CD4-positive, alpha-beta T cell treated with Interleukin-2 at 100 ng/mL for 4 hours (primary cell): ENCODE data around the gene CDKL5.
"Not testable (repeated sequence)": the region's sequence is repeated elsewhere in the genome, so short reads cannot be mapped to it uniquely, and the experiment has no call there.

Experiments
- DNase-seq: peaks from one replicate; pipeline ENCODE4 v3.0.0-alpha.2; 2020; ENCODE audit warnings: low spot score

Gene CDKL5

GRCh38 chrX:18425199-18426003 is at the start of gene CDKL5:
TSS of gene CDKL5 (plus strand) at chrX:18425608. CDS start at chrX:18507097, 81,489 bp downstream.
- peak; percentile 96 for DNase-seq

- peak; percentile 30 for DNase-seq
Observed at GRCh38 chrX:18377796-18378195, 47.6 kb upstream of the CDKL5 start.

GRCh38 chrX:18389966-18390365 is 35.4 kb upstream of the CDKL5 start:
- no peak for DNase-seq

GRCh38 chrX:18390941-18391538 is 34.4 kb upstream of the CDKL5 start:
- DNase-seq, result peak; percentile 66

- no peak for DNase-seq
Observed at GRCh38 chrX:18394477-18394876, 30.9 kb upstream of the CDKL5 start.

GRCh38 chrX:18401848-18402213 is 23.6 kb upstream of the CDKL5 start:
- no peak for DNase-seq

DNA sequence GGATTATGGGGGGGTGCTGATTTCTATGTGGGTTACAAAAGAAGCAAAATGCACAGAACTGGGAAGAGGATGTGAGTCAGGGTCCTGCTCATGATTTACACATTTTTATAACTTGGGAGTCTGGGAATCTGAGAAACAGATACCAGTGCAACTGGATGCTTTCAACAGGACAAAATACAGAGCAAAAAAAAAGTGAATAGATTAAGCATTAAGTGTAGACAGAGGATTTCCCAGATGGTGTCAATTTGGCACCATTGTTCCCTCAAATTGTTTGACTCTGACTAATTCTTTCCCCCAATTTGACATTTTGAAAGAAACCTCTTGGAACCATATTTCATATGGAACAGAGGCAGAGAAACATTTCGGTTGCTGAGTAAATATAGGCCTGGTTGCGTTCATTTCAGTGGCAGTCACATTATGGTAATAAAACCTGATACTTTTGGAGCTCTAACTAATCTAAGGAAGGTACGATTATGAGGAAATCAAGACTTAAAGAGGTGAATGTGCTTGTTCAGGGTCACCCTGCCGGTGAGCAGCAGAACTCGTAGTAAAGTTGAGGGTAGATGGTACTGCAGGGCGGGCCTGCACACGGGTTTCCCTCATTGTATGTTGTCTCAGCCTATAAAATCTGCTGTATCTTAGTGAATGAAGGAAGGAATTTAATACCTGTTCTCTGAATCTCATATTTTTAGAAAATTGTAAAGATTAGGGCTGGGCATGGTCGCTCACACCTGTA is 18.7 kb upstream of the CDKL5 start:
- no peak for DNase-seq

GRCh38 chrX:18410038-18410437 is 15.4 kb upstream of the CDKL5 start:
- no peak for DNase-seq

DNA sequence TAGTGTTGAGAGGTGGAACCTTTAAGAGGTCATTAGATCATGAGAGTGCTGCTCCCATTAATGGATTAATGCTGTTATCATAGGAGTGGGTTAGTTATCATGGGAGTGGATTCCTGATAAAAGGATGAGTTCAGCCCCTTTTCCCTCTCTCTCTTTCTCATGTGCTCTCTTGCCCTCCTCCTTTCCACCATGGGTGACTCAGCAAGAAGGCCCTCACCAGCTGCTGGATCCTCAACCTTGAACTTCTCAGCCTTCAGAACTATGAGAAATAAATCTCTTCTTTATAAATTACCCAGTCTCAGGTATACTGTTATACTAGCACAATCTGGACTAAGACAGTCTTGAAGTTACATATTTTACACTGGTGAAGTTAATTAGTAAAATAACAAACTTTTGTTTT is 10.0 kb upstream of the CDKL5 start:
- no peak for DNase-seq

DNA sequence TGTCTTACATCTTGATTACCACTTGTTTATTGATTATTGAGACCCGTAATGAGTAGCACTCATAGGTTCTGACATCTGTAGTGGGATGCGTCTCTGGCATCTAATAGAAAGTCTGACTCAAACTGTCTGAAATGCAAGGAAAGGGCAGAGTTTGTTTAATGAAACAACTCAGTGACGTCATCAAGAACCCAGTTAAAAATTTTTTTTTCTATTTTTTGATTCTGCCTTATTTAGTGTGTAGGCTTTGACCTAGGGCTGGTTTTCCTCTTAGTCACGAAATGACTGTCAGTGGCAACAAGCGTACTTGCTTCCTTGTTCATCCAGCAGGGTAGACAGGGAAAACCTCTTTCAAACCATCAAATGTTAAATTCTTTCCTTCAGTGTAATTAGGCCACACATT is 3.1 kb upstream of the CDKL5 start:
- DNase-seq, result no peak

GRCh38 chrX:18422886-18423285 is 2.5 kb upstream of the CDKL5 start:
- no peak for DNase-seq

DNA sequence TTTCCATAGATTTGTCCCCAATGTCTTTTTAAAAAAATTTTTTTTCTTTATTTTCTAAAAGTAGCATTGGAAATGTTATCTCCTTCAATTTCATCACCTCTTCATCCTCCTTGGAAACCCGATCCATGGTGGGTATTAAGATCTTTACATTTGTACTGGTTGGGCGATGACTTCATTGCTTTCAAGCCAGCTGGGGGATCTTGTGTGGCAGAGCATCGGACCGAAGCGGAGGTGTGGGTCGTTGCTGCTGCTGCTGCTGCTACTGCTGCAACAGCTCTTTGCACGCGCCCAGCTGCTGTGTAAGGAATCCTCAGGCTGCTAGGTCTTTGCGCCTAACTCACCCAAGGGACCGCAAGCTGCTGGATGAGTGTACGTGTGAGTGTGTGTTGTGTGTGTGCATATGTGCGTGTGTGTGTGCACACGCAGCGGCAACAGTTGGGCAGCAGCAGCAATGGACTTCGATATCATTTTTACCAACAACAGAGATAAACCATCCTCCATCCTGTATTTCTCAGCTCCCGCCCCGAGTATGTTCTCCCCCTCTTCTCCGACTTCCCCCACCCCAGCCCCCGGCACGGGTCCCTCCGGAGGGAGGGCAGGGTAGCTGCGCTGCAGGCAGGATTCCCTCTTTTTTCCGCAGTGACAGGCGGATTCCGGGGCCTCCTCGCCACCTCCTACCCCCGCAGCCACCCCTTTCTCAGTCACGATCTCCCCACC is 768 bp upstream of the CDKL5 start:
- peak; percentile 20 for DNase-seq

GRCh38 chrX:18426004-18426320 is 554 bp downstream of the CDKL5 start:
- DNase-seq, result no peak

DNA sequence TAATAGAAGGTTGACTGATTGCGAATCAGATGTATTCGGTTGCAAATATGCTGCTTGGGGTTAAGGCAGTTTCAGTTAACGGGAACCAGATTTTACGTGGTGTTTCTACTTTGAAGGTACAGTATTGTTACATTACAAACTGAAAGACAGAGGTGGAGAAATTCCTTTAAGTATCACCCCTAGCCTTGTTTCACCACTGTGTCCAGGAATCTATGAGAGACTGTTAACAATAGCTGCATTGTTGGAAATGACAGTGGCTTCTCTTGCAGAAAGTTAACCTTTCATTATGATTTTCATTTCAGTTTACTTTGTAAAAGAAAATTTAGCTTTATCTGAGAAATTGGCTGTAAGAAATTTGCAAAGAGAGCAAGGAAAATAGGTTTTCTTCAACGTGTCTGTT is 2.6 kb downstream of the CDKL5 start:
- DNase-seq, result no peak

- not testable (repeated sequence) for DNase-seq
Observed at GRCh38 chrX:18433288-18433687, 7.9 kb downstream of the CDKL5 start.

GRCh38 chrX:18434896-18435295 is 9.5 kb downstream of the CDKL5 start:
- no peak for DNase-seq

DNA sequence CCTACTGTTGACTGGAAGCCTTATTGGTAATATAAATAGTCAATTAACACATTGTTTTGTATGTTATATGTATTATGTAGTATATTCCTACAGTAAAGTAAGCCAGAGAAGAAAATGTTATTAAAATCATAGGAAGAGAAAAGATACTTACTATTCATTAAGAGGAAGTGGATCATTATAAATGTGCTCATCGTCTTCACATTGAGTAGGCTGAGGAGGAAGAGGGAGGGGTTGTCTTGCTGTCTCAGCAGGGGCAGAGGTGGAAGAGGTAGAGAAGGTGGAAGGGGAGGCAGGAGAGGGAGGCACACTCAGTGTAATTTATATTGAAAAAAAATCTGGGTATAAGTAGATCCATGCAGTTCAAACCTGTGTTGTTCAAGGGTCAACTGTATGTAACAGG is 10.6 kb downstream of the CDKL5 start:
- DNase-seq, result no peak

DNA sequence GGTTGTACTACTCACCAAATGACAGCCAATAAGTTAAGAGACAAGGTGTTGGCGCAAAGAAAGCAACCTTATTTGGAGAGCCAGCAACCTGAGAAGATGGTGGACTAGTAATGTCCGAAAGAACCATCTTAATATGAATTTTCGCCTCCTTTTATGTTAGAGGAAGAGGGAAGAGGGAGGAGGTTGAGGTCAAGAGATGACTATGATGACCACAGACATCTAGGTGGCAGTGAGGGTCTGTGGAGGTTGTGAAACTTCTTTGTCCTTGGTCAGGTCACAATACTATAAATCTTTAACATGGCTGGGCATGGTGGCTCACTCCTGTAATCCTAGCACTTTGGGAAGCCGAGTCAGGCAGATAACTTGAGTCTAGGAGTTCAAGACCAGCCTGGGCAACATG is 15.4 kb downstream of the CDKL5 start:
- DNase-seq, result no peak

DNA sequence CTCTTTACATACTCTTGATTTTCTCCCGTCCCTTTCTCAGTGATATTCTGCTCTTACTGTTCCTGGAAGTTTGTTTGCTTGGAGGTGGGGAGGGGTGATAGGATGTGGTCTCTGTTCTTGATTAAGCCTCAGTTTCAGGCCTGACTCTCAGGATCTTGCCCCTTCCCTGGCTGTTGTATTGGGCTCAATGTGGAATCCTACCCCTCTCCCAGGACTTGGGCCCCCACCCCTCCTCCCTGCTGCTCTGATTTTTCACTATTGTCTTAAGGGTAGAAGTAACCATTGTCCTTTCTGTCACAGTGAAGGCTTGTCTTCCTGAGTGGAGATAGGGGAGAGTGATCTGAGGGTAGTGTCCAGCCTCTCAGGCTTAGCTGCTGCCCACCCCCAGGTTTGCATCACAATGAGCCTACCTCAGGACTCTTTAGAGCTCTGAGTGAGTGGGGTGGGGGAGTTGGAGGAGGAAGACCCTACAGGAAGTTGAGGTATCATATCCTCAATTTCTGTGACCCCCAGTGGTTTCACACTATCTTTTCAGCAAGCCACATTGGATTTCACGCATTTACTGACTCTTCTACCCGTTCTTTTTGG is 16.5 kb downstream of the CDKL5 start:
- DNase-seq, result no peak

GRCh38 chrX:18448416-18448815 is 23.0 kb downstream of the CDKL5 start:
- no peak for DNase-seq

DNA sequence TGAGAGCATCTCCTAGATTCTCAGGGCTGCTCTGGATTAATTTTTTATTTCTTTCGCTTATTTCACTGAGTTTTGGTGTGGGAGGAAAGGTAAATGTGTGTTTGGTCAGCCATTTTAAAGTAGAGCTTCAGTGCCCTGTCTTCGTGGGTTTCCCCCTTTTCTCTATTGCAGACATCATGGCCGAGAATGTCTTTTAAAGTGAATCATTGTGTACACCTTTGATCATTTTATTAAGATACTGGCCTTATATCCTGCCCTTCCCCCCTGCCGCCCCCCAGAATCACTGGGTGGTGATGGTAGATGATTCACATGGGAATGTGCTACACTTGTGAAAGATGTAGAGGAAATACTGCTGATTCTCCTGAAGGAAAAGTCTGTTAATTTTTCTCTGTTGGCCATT is 23.8 kb downstream of the CDKL5 start:
- DNase-seq, result no peak

DNA sequence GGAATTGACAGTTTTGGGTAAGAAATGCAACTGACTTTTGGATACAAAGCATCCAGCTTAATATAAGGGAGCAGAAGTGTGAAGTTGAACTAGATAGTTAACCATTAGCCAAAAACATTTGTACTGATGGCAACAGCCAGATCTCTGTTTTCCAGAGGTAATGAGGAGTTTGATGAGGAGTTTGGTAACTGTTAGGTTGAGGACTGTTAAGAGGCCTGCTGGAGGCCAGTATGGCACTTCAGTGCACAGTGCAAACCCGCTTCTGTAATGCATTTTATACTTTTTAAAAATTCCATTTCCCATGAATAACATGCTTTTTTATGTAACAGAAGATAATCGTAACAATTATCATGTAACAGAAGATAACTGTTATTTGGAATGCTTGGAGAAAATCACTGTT is 30.0 kb downstream of the CDKL5 start:
- DNase-seq, result no peak
